Right kidney (tissue), 1 donor: ENCODE data around the gene TMEM91.
"Not testable (repeated sequence)": the region's sequence is repeated elsewhere in the genome, so short reads cannot be mapped to it uniquely, and the experiment has no call there.

Experiments used
- DNase-seq: peaks from one replicate; pipeline ENCODE4 v3.0.0-alpha.2; 2016

TMEM91 gene

GRCh38 chr19:41352609-41353465 lies 23.5 kb upstream of the TMEM91 start:
- DNase-seq, result peak; percentile 76

- DNase-seq, result peak; percentile 85
Measured at GRCh38 chr19:41353466-41354342, 22.6 kb upstream of the TMEM91 start, which contains the start of gene TGFB1. Gene TGFB1, minus strand, starts transcription at chr19:41353922. Its CDS starts 878 bp downstream, at chr19:41353044.

- no peak for DNase-seq
Measured at GRCh38 chr19:41354343-41354953, 21.9 kb upstream of the TMEM91 start.

DNA sequence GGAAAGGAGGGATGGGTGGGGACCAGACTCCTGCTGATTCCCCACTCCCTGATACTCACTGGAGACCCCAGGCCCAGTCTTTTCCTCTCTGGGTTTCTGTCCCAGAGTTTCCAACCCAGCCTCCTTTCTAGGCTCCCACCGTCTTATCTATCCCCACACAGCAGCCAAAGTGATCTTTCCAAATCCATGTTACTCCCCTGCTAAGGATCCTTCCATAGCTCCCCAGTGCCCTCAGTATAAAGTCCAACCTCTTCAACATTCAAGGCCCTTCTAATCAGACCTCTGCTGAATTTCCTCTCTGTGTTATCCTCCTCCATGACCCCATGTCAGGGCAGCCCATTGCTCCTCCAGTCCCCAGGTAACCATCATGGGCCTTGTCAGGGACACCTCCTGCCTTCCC lies 21.3 kb upstream of the TMEM91 start:
- no peak for DNase-seq

DNA sequence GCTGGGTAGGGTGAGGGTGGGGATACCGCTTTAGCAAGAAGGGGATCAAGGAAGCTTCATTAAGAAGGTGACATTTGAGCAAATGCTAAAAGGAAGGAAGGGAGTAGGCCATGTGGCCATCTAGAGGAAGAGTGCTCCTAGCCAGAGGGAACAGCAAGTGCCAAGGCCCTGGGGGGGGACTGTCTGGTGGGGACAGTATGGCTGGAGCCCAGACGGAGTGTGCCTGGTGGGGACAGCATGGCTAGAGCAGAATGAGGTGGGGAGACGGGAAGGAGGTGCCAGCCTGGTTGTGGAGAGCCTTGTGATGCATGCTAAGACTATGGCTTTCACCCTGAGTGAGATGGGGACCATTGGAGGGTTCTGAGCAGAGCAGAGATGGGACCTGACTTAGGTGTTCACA lies 20.5 kb upstream of the TMEM91 start:
- DNase-seq, result no peak

DNA sequence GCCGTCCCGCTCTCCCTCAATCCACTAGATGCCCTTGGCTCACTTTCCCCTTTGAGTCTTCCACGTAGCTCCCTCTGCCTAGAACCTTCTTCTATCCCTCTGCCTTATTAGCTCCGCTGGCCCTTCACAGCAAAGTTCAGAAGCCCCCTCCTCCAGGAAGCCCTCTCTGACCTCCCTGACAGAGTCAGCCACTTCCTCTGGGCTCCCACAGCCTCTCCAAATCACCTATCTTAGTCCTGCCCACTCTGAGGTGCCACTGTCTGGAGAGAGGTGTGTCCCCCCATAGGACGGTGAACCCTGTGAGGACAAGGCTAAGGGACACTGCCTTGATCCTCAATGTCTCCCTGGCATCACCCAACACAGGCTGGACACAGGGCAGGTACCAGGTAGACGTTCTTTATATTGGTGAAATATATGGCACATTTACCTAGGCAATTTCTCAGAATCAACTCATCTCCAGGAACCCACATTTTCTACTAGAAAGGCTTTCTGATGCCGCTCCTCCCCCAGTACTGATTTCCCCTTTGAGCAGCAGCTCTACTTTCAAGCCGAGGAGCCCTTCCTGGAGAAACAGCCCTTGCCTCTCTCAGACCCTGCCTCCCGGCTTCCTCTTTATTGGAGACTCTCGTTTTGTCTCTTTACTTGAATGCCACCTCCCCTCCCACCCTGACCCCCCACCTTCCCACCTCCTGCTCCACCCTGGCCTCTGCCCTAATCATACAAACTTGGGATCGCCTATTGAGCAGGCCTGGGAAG lies 19.2 kb upstream of the TMEM91 start:
- DNase-seq, result no peak

DNA sequence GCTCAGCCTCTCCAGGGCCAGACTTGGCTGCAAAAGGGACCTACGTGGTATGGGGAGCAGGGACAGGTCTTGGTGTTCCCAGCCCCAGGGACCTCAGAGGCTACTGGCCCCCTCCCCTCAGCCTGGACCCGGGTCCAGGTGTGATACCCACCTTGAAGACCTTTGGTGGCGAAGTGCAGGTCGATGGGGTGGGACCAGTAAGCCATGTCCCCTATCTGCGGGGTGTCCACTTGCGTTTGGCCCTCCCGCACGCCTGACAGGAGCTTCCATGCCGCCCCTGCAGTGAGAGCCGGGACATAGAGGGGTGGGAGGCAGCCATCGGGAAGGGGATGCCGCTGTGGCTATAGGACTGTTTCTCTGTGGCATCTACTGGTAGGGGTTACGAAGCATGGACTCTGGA lies 18.6 kb upstream of the TMEM91 start:
- no peak for DNase-seq

DNA sequence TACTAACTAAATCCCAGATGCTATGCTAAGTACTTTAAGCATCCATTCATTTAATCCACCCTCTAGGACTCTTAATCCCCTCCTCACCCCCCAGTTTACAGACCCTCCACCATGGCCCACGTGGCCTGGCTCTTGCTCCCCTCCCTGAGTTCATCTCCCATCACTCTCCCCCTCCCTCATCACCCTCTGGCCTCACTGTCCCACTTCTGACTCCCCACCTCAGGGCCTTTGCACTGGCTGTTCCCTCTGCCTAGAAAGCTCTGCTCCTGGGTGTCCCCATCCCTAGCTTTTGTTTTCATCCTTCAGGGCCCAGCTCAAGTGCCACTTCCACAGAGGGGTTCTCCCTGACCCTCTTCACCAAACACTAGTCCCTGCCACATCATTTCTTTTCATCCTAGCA lies 16.6 kb upstream of the TMEM91 start:
- DNase-seq, result no peak

DNA sequence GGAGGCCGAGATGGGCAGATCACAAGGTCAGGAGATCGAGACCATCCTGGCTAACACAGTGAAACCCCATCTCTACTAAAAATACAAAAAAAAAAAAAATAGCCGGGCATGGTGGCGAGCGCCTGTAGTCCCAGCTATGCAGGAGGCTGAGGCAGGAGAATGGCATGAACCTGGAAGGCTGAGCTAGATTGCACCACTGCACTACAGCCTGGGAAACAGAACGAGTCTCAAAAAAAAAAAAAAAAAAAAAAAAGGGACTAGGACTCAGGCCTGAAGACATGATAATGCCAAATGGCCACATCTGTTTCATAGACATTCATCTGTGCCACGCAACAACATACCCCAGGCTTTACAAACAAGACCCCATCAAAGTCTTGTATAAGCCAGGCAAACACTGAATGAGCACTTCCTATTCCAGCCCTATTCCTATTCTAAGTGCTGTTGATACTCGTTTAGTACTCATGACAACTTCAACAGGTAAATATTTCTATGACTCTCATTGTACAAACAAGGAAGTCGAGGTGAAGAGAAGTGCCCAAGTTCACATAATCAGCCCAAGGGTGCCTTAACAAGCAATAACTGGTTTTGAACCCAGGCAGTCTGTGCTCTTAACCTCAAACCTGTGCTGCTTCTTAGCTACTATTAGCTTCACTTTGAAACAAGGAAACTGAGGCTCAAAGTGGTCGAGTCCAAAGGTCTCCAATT lies 14.0 kb upstream of the TMEM91 start:
- DNase-seq, result no peak

DNA sequence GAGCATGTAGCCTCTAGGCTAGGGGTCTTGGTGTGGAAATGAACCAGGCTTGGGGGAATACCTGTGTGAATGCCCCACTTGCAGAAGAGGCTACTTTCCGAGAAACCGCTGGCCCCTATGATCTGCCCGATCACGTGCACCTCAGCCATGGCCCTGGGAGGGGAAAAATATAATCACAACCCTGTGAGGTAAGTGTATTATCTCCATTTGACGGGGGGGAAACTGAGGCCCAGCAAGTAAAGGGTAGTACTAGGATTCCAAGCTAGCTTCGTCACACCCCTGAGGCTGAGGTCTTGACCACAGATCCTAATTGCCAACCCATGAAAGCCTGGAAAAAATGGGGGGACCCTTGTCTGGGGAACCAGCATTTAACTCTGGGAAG lies 13.0 kb upstream of the TMEM91 start:
- DNase-seq, result no peak

DNA sequence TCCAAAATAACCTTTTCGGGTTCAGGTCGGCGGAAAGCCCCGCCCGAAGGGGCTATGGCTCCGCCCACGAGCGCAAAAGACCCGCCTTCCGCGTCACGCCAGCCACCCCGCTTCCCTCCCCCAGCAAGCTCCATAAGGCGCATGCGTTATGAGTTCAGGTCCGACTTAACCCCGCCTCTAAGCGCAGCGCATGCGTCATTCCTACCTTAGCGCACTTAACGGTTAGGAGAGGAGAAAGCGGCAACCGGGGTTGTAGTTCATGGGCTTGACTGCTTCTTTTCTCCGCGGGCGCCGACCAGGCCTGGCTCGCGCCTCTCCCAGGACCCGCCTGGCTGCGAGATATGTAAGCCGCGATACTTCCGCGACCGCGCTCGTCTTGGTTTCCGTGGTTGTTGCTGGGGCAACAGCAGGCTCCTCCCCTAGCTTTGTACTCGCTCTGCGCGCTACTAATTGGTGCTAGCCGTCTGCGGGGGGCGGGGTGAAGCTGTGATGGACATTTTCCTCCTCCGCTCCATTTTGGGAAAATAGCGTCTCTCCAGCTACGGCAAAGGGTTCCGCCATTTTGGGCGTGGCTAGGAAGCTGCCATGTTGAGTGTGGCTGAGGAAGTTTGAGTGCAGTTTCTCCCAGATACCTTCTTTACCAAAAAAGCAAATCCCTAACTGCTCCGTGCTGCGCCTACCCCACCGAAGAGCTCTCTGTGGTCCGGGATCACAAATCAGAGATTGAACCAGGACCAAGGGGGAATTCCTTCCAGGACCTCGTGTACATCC lies 12.4 kb upstream of the TMEM91 start, which contains the start of gene B9D2:
B9D2 (minus strand) TSS at position 397 of the 771 bp plus-strand sequence. CDS start 630 bp downstream, outside the sequence.
- peak; percentile 100 for DNase-seq

DNA sequence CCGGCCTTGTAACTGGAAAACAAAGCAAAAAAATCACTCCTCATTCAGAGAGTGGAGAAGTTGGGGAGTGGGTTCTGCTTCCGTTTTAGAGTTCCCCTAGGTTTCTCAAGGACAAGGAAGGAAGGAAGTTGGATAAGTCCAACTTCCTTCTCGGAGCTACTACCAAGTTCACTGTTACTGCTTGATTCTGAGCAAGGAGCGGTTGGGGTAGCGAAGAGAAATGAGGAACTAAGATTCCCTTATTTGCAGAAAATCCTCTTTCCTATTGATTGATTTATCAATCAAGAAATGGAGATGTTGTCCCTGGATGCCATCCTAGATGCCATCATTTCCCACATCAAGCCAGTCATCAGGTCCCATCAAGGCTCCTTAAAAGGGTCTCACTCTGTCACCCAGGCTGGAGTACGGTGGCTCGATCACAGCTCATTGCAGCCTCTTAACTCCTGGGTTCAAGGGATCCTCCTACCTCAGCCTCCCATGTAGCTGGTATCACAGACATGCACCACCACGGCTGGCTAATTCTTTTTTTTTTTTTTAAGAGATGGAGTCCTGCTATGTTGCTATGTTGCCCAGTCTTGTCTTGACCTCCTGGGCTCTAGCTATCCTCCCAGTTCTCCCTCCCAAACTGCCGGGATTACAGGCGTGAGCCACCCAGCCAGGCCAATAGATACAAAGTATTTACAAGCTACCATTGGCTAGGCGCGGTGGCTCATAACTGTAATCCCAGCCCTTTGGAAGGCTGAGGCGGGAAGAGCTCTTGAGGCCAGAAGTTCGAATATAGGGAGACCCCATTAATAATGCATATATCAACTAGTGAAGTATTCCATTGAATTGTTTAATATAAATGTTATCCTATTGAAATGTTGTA lies 11.6 kb upstream of the TMEM91 start:
- peak; percentile 86 for DNase-seq

DNA sequence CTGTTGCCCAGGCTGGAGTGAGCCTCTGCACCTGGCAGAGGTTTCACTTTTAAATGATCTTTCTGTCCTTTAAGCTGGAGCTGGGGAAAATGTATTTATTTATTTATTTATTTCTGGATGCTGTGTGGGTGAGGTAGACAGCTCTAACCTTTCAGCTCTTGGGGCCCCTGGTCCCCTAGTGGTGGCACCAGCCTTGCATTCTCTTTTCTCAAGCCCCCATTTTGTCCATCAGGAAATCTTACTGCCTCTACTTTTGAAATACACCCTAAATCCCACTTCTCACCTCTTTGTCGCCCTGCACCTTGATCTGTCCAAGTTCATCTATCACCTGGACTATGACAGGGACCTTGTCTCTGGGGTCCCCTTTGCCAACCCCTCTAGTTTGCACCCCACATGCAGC lies 10.2 kb upstream of the TMEM91 start:
- no peak for DNase-seq

GRCh38 chr19:41367848-41368301 lies 8.5 kb upstream of the TMEM91 start:
- no peak for DNase-seq

DNA sequence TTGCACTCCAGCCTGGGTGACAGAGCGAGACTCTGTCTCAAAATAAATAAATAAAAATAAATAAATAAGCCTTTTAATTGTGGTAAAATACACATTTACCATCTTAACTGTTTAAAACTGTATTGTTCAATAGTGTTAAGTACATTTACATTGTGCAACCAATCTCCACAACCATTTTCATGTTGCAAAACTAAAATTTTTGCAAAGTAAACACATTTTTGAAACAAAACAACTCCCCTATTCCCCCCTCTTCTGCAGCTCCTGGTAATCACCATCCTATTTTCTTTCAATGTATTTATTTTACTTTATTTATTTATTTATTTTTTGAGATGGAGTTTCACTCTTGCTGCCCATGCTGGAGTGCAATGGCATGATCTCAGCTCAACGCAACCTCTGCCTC lies 6.6 kb upstream of the TMEM91 start:
- no peak for DNase-seq

GRCh38 chr19:41371119-41371518 lies 5.2 kb upstream of the TMEM91 start:
- DNase-seq, result not testable (repeated sequence)

DNA sequence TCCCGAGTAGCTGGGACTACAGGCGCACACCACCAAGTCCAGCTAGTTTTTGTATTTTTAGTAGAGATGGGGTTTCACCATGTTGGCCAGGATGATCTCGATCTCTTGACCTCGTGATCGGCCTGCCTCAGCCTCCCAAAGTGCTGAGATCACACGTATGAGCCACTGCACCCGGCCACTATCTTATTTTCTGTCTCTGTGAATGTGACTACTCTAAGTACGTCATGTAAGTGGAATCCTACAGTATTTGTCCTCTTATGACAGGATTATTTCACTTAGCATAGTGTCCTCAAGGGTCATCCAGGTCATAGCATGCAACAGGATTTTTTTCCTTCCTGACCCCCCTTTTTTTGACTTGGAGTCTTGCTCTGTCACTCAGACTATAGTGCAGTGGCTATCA lies 4.8 kb upstream of the TMEM91 start:
- DNase-seq, result no peak

GRCh38 chr19:41372501-41372900 lies 3.8 kb upstream of the TMEM91 start:
- no peak for DNase-seq

DNA sequence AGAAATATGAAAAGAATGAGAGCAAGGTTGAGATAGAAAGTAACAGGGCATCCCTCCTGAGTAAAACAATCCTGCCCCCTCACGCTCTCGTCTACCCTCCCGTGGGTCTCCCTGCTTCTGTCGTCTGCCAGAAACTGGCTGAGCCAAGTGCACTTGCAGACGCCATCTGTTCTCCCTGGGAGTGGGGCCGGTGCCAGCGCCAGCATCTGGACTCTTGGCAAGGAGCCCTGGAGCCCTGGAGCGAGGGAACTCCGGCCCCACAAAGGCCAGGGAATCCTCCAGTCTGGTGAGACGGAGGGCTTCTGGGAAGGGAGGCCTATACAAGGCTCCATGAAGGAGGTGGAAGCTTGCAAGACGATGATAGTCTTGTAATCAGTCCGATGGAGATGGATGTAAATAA lies 2.3 kb upstream of the TMEM91 start:
- no peak for DNase-seq

- no peak for DNase-seq
Measured at GRCh38 chr19:41376998-41377365, 649 bp downstream of the TMEM91 start.
